ENCODE measurements around the gene RASGEF1C. TPM values are rescaled to one million over a fixed set of nuclear protein-coding genes. Genes with fewer than 3 reads are reported as not detected.

RASGEF1C gene
- total RNA-seq, 1 donor from 2014 or later, result not detected

DNA sequence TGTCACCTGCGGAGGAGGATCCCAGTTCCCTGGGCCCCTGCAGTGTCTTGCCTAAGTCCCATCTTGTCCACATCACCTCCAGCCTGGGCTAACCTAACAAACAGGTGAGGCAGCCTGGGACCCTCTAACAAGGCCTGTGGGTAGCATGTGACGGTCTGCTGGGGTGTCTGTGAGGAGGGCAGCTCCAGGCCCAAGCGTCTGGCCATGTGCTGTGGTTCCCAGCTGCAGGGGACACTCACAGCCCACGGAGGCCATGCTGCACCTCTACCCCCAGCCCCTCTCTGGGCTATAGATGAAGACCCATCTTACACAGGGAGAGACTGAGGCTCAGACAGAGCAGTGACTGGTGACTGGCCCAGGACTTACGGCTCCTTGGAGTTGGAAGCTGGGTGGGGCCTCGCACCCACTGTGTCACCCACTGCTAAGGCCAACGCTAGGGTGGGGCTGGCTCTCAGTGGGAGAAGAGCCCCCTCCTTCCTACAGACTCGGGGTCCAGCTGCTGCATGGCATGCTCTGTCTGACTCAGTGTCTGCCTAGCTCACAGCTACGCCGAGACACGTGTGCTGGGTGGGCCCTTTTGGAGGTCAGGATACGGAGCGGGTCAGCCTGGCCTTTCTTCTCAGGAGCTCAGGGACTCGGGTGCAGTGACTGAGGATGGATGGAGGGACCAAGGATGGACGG is 96.7 kb downstream of the RASGEF1C start:
- no peaks in the 10 kb centered on the region for H3K36me3 ChIP-seq (ENCODE audit: control insufficient read depth, insufficient read depth, low read length)
- no peak overlapping the region for H3K4me3 ChIP-seq (ENCODE audit: low read depth, low read length)
- TF ChIP-seq, protein P1, sequence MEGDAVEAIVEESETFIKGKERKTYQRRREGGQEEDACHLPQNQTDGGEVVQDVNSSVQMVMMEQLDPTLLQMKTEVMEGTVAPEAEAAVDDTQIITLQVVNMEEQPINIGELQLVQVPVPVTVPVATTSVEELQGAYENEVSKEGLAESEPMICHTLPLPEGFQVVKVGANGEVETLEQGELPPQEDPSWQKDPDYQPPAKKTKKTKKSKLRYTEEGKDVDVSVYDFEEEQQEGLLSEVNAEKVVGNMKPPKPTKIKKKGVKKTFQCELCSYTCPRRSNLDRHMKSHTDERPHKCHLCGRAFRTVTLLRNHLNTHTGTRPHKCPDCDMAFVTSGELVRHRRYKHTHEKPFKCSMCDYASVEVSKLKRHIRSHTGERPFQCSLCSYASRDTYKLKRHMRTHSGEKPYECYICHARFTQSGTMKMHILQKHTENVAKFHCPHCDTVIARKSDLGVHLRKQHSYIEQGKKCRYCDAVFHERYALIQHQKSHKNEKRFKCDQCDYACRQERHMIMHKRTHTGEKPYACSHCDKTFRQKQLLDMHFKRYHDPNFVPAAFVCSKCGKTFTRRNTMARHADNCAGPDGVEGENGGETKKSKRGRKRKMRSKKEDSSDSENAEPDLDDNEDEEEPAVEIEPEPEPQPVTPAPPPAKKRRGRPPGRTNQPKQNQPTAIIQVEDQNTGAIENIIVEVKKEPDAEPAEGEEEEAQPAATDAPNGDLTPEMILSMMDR (IDR thresholded peaks at IDR 0.05; ENCODE audit: insufficient read depth, low read length, severe bottlenecking), result no peak

DNA sequence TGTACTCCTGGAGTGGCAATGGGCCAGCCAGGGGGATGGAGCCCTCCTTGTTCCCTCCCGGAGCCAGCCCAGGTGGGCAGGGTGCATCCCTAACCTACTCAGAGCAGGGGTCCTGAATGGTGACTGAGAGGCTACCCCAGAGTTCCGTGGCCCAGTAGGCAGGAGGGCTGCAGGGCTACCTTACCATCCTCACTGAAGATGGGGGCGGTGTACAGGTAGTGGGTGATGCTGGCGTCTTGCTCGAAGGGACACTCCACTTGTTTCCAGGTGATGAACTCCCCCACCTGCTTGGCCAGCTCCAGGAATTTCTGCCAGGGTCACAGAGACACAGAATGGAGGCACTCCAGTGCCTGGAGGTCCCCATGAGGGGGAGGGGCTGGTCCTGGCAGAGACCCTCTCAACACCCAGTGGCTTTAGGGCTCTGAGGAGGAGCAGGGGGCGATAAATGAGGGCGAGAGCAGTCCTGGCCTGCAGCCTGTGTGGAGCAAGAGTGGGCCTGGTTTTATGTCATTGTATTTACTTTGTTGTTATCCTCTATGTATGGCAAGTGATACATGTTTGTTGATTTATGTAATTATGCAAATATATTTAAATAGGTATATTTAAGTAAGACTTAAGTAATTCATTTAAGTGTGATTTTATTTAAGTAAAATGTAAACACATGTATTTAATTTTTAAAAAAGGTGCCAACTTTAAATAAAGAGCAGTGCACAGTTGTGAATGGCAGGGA is 97.6 kb downstream of the RASGEF1C start:
- no peak for FAIRE-seq
- DNase-seq (ENCODE audit: low read depth), result no peak
- Histone ChIP-seq H3K36me3 (ENCODE audit: control insufficient read depth, insufficient read depth, low read length) (no peaks in the 10 kb centered on the region), H3K27me3 (ENCODE audit: control insufficient read depth, insufficient read depth, low read length) (no peaks in the 10 kb centered on the region), H3K4me3 (ENCODE audit: low read depth, low read length) (no peak overlapping the region)
- TF ChIP-seq, protein P1 (IDR thresholded peaks at IDR 0.05; ENCODE audit: insufficient read depth, low read length, severe bottlenecking), result no peak

More for the DNA sequence above, 96.7 kb downstream of the RASGEF1C start:
- FAIRE-seq (no peak), DNase-seq (ENCODE audit: low read depth) (no peak)
- H3K27me3 ChIP-seq (ENCODE audit: control insufficient read depth, insufficient read depth, low read length), result no peaks in the 10 kb centered on the region

DNA sequence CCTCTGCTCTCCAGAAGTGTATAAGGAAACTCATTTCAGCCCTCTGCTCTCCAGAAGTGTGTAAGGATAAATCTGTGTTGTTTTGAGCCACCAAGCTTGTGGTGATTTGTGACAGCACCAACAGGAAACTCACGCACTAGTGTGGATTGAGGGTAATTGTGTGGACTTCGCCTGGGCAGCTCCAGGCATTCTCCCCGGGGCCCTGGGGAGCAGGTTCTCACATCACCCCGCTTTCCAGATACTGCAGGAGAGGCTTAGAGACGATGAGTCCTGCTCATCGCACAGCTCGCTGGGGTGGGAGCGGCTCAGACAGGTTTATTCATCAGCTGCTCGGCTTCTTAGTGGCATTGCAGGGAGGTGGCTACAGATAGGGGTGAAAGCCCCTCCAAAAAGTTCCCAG is 99.1 kb downstream of the RASGEF1C start:
- no peak for FAIRE-seq
- TF ChIP-seq, protein P1 (IDR thresholded peaks at IDR 0.05; ENCODE audit: insufficient read depth, low read length, severe bottlenecking), result no peak

DNA sequence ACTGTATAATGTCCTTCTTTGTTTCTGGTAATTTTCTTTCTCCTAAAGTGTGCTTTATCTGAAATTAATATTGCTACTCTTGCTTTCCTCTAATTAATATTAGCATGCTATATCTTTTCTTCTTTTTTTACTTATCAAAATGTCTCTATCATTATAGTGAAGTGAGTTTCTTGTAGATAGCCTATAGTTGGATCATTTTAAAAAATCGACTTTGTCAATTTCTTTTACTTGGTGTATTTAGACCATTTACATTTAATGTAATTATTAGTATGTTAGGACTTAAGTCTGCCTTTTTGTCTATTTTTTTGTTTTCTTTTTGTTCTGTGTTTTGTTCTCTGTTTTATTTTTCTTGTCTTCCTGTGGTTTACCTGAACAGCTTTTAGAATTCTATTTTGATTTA is 102.0 kb downstream of the RASGEF1C start:
- Histone ChIP-seq H3K27me3 (ENCODE audit: control insufficient read depth, insufficient read depth, low read length) (no peaks in the 10 kb centered on the region), H3K4me3 (ENCODE audit: low read depth, low read length) (no peak overlapping the region), H3K36me3 (ENCODE audit: control insufficient read depth, insufficient read depth, low read length) (no peaks in the 10 kb centered on the region)
- TF ChIP-seq, protein P1 (IDR thresholded peaks at IDR 0.05; ENCODE audit: insufficient read depth, low read length, severe bottlenecking), result no peak
- DNase-seq (ENCODE audit: low read depth) (no peak), FAIRE-seq (no peak)

More for the DNA sequence above, 99.1 kb downstream of the RASGEF1C start:
- DNase-seq (ENCODE audit: low read depth), result no peak
- Histone ChIP-seq H3K36me3 (ENCODE audit: control insufficient read depth, insufficient read depth, low read length) (no peaks in the 10 kb centered on the region), H3K4me3 (ENCODE audit: low read depth, low read length) (no peak overlapping the region), H3K27me3 (ENCODE audit: control insufficient read depth, insufficient read depth, low read length) (no peaks in the 10 kb centered on the region)

DNA sequence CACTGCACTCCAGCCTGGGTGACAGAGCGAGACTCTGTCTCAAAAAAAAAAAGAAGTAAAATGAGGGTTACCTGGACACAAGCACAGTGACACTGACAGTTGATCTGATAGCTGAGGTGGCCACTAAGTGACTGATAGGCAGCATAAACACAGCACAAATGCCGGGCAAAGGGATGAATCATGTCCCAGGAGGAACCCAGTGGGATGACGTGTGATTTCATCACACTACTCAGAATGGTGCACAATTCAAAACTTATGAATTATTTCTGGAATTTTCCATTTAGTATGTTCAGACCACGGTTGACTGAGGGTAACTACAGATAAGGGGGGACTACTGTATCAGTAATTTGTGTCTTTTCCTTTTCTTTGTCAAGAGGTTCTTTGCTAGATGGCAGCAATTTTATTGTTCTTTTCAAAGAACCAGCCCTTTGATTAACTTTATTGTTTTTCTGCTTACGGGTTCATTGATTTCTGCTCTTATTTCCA is 103.1 kb downstream of the RASGEF1C start:
- TF ChIP-seq, protein P1 (IDR thresholded peaks at IDR 0.05; ENCODE audit: insufficient read depth, low read length, severe bottlenecking), result no peak
- no peak overlapping the region for H3K4me3 ChIP-seq (ENCODE audit: low read depth, low read length)
- no peaks in the 10 kb centered on the region for H3K27me3 ChIP-seq (ENCODE audit: control insufficient read depth, insufficient read depth, low read length)
- no peaks in the 10 kb centered on the region for H3K36me3 ChIP-seq (ENCODE audit: control insufficient read depth, insufficient read depth, low read length)
- FAIRE-seq, result no peak
- no peak for DNase-seq (ENCODE audit: low read depth)

Data from bronchial epithelial cell (primary cell).